ENCODE measurements around the gene GNAL.

Gene GNAL

GRCh38 chr18:11802586-11802985, 113.5 kb downstream of the GNAL start:
- TF ChIP-seq CTCF (IDR thresholded peaks at IDR 0.05), result no peak
- H3K9me3 ChIP-seq, result no peaks in the 10 kb centered on the region
- H3K4me1 ChIP-seq, result no peaks in the 10 kb centered on the region
- intact Hi-C loops (cut with DNase I; ENCODE audit: low total_unique reads), result no loop called here
- H3K27me3 ChIP-seq, result no peaks in the 10 kb centered on the region
- no peak overlapping the region for H3K27ac ChIP-seq
- no peaks in the 10 kb centered on the region for H3K36me3 ChIP-seq
- H3K4me3 ChIP-seq, result no peak overlapping the region
- no peak for DNase-seq

GRCh38 chr18:11807233-11807632, 118.2 kb downstream of the GNAL start:
- Histone ChIP-seq H3K36me3 (no peaks in the 10 kb centered on the region), H3K9me3 (no peaks in the 10 kb centered on the region), H3K27ac (no peak overlapping the region), H3K27me3 (no peaks in the 10 kb centered on the region), H3K4me3 (no peak overlapping the region), H3K4me1 (no peaks in the 10 kb centered on the region)
- intact Hi-C loops (cut with DNase I; ENCODE audit: low total_unique reads), result no loop called here
- DNase-seq, result no peak
- TF ChIP-seq CTCF (IDR thresholded peaks at IDR 0.05), result no peak

- Histone ChIP-seq H3K36me3 (no peaks in the 10 kb centered on the region), H3K27ac (no peak overlapping the region), H3K4me3 (no peak overlapping the region), H3K4me1 (no peaks in the 10 kb centered on the region), H3K27me3 (no peaks in the 10 kb centered on the region), H3K9me3 (no peaks in the 10 kb centered on the region)
- TF ChIP-seq CTCF (IDR thresholded peaks at IDR 0.05), result no peak
- no peak for DNase-seq
- intact Hi-C loops (cut with DNase I; ENCODE audit: low total_unique reads), result no loop called here
Measured at GRCh38 chr18:11808001-11808855, 119.2 kb downstream of the GNAL start.

GRCh38 chr18:11809895-11810294, 120.8 kb downstream of the GNAL start:
- no peak overlapping the region for H3K4me3 ChIP-seq
- H3K27me3 ChIP-seq, result no peaks in the 10 kb centered on the region
- H3K9me3 ChIP-seq, result no peaks in the 10 kb centered on the region
- H3K27ac ChIP-seq, result no peak overlapping the region
- H3K4me1 ChIP-seq, result no peaks in the 10 kb centered on the region
- intact Hi-C loops (cut with DNase I; ENCODE audit: low total_unique reads), result no loop called here
- no peak for DNase-seq
- no peak for TF ChIP-seq CTCF (IDR thresholded peaks at IDR 0.05)
- no peaks in the 10 kb centered on the region for H3K36me3 ChIP-seq

GRCh38 chr18:11810379-11810778, 121.3 kb downstream of the GNAL start:
- H3K4me1 ChIP-seq, result no peaks in the 10 kb centered on the region
- no peaks in the 10 kb centered on the region for H3K36me3 ChIP-seq
- no peak for TF ChIP-seq CTCF (IDR thresholded peaks at IDR 0.05)
- intact Hi-C loops (cut with DNase I; ENCODE audit: low total_unique reads), result no loop called here
- no peak overlapping the region for H3K4me3 ChIP-seq
- no peaks in the 10 kb centered on the region for H3K9me3 ChIP-seq
- no peak overlapping the region for H3K27ac ChIP-seq
- H3K27me3 ChIP-seq, result no peaks in the 10 kb centered on the region
- no peak for DNase-seq
